K562 (cell line): ENCODE data around the gene ADAMTS10. TPM values are rescaled to one million over a fixed set of nuclear protein-coding genes. Genes with fewer than 3 reads are reported as not detected.

Experiments
- E2F4 ChIP-seq: sonication (generic); formaldehyde crosslinking; IDR thresholded peaks from 2 replicates; pipeline ENCODE4 v1.8.0; 2022; ENCODE audit warnings: mild to moderate bottlenecking, low read depth, missing genetic modification reagents
- RREB1 ChIP-seq: fragments of 250-450 bp; sonication (Bioruptor Pico); IDR thresholded peaks from 2 replicates; pipeline ENCODE4 v1.4.0; 2020
- SMARCC2 ChIP-seq: fragments of 450-650 bp; IDR thresholded peaks from 2 replicates; pipeline ENCODE4 v1.6.1; 2017; ENCODE audit warnings: antibody characterized with exemption, moderate library complexity, mild to moderate bottlenecking, low read depth
- TAF9B ChIP-seq: fragments of 450-650 bp; IDR thresholded peaks from 2 replicates; pipeline ENCODE4 v1.6.1; 2018; ENCODE audit warnings: mild to moderate bottlenecking; ENCODE audit not compliant: partially characterized antibody
- TEAD4 ChIP-seq, 2 experiments: sonication (generic) in 1 of 2; formaldehyde crosslinking in 1 of 2; IDR thresholded peaks; 2 replicates each; pipeline versions ENCODE4 v1.6.1 to v1.8.0; 2012 to 2022; ENCODE audit warnings: borderline replicate concordance in 1 of 2, inconsistent platforms in 1 of 2, low read length in 1 of 2, mild to moderate bottlenecking in 1 of 2, missing genetic modification reagents in 1 of 2
- TOE1 ChIP-seq, 2 experiments: fragments of 450-650 bp in 1 of 2; sonication (generic) in 1 of 2; formaldehyde crosslinking in 1 of 2; IDR thresholded peaks; 2 replicates each; pipeline versions ENCODE4 v1.7.1 to v1.8.0; 2016 to 2022; ENCODE audit warnings: borderline replicate concordance in 2 of 2, mild to moderate bottlenecking in 2 of 2, antibody characterized with exemption in 1 of 2, inconsistent platforms in 1 of 2, low read depth in 1 of 2, missing genetic modification reagents in 1 of 2, moderate library complexity in 1 of 2
- ZC3H4 ChIP-seq: sonication (generic); formaldehyde crosslinking; IDR thresholded peaks from 2 replicates; pipeline ENCODE4 v1.9.0; 2021; ENCODE audit warnings: missing genetic modification reagents, borderline replicate concordance
- ZKSCAN8 ChIP-seq: fragments of 200-800 bp; sonication (Bioruptor generic); IDR thresholded peaks from 2 replicates; pipeline ENCODE4 v1.6.1; 2016; ENCODE audit warnings: missing genetic modification characterization, missing compliant biosample characterization
- ZNF133 ChIP-seq: fragments of 250-450 bp; sonication (Bioruptor Pico); IDR thresholded peaks from 2 replicates; pipeline ENCODE4 v1.4.0; 2020; ENCODE audit warnings: mild to moderate bottlenecking
- ZNF197 ChIP-seq: fragments of 200-800 bp; sonication (Bioruptor generic); IDR thresholded peaks from 2 replicates; pipeline ENCODE4 v1.6.1; 2016; ENCODE audit warnings: low read depth, missing genetic modification characterization, missing compliant biosample characterization
- ZNF584 ChIP-seq: fragments of 200-800 bp; sonication (Bioruptor generic); IDR thresholded peaks from 2 replicates; pipeline ENCODE4 v1.6.1; 2016; ENCODE audit warnings: low read depth, mild to moderate bottlenecking, missing genetic modification characterization, missing compliant biosample characterization
- polyA plus RNA-seq, 8 experiments: library from polyadenylated mRNA; depleted of rRNA in 4 of 8; stranded (reverse) in 5 of 8; unstranded in 3 of 8; fragments of >200 nt; fragmentation: Nextera tagmentation in 2 of 8; fragmentation: Illumina TruSeq in 1 of 8; extraction: Ambion mirVana in 2 of 8; extraction: Trizol in 1 of 8; gene quantifications; 2 replicates each; pipeline versions ENCODE4 v1.2.1 to v1.2.3, GENCODE V29; 2011 to 2014; ENCODE audit warnings: inconsistent platforms in 1 of 8, missing spikeins in 1 of 8
- total RNA-seq, 7 experiments: library from RNA; depleted of rRNA in 6 of 7; stranded (reverse); fragments of >200 nt in 6 of 7; fragmentation: Illumina TruSeq in 2 of 7; extraction: Trizol in 2 of 7; gene quantifications; 2 replicates each; pipeline versions ENCODE4 v1.2.1 to v1.2.3, GENCODE V29; 2011 to 2021; ENCODE audit warnings: low replicate concordance in 1 of 7

ADAMTS10 gene
- total and polyA plus RNA-seq, 9 of the 15 experiments (the other 6 are each of a cell fraction or from before 2014, with no cell fraction given) = 0.33 to 1.8 (median 0.57) TPM; not detected in 4

- TF ChIP-seq RREB1 (CRISPR knock-in tag) = no peak
- TF ChIP-seq TAF9B = no peak
- TF ChIP-seq SMARCC2 = no peak
- no peak for TF ChIP-seq ZC3H4
- no peak for TF ChIP-seq ZKSCAN8 (CRISPR knock-in tag)
- TF ChIP-seq ZNF584 (CRISPR knock-in tag) = no peak
- TF ChIP-seq TOE1 (IDR thresholded peaks at IDR 0.05; ENCODE audit: borderline replicate concordance) = no peak
- TF ChIP-seq TOE1 (CRISPR knock-in tag; IDR thresholded peaks at IDR 0.05; ENCODE audit: borderline replicate concordance, low read depth) = no peak
- no peak for TF ChIP-seq ZNF133 (CRISPR knock-in tag)
- no peak for TF ChIP-seq TEAD4 (IDR thresholded peaks at IDR 0.05; ENCODE audit: low read length)
- TF ChIP-seq TEAD4 (CRISPR knock-in tag; IDR thresholded peaks at IDR 0.05; ENCODE audit: borderline replicate concordance) = no peak
- TF ChIP-seq E2F4 (CRISPR knock-in tag) = no peak
- TF ChIP-seq ZNF197 = no peak
Measured at GRCh38 chr19:8626842-8627241, 16.3 kb upstream of the ADAMTS10 start (continued).
